ENCODE results near the gene ING2.
"Not testable (repeated sequence)": the region's sequence is repeated elsewhere in the genome, so short reads cannot be mapped to it uniquely, and the experiment has no call there.

Gene ING2

DNA sequence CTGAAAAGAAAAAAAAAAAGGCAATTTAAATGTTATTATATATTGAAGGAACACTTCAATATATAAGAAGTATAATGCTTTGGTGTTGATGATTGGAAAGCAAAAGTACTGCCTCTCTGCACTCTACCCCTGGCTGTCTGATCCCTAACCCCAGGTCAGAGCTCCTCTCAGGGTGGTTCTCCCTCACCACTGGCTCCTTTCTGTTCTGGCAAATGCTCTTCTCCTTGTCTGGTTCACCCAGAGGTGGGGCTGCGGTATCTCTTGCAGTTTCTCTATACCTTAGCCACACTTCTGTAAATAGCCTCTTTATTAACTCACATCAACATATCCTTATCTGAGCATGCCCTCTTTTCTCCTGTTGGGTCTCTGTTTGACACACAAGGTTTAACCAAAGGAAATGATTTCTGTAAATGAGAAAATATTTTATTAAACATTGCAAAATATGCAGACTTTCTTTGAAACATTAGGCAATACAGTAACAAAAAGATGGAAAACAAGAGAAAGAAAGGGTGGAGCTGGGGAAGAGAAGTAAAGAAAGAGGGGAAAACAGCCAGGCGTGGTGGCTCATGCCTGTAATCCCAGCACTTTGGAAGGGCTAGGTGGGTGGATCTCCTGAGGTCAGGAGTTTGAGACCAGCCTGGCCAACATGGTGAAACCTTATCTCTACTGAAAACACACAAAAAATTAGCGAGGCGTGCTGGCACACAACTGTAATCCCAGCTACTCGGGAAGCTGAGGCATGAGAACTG, 45.7 kb downstream of the ING2 start:
- Mint-ChIP-seq H3K36me3 (no peaks in the 10 kb centered on the region), H3K9me3 (ENCODE audit: low read depth) (no peaks in the 10 kb centered on the region), H3K27me3 (peaks cover 14% of the 10 kb centered on the region), H3K4me1 (ENCODE audit: low read depth) (no peaks in the 10 kb centered on the region), H3K27ac (peak overlapping the region; percentile 22), H3K4me3 (no peak overlapping the region)

DNA sequence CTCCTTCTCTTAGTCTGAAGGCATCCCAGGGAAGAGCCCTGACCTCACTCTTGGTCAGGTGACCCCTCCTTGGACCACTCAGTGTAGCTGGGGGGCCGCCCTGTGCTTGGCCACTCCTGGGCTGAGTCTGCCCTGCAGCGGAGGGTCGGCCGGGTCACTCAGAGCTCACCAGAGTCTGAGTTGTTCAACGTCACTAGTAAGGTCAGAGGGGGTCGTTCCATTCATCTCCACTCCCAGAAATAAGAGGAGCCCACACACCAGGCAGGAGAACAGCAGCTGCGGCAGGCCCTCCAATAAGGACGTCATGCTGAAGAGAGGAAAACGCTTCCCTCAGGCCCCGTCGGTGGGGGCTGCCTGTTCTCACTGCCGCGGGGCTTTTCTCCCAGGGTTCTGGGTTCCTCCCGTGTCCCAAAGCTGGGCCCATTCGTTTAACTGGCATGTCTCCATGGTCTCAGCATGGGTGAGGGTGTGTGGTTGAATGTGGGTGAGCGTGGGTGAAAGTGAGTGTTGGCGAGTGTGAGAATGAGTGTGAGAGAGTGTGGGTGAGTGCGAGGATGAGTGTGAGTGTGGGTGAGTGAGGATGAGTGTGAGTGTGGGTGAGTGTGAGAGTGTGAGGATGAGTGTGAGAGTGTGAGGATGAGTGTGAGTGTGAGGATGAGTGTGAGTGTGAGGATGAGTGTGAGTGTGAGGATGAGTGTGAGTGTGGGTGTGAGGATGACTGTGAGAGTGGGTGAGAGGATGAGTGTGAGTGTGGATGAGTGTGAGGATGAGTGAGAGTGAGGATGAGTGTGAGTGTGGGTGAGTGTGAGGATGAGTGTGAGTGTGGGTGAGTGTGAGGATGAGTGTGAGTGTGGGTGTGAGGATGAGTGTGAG, 47.7 kb downstream of the ING2 start:
- Mint-ChIP-seq H3K27me3 (peaks cover 15% of the 10 kb centered on the region), H3K27ac (no peak overlapping the region), H3K4me1 (ENCODE audit: low read depth) (no peaks in the 10 kb centered on the region), H3K9me3 (ENCODE audit: low read depth) (no peaks in the 10 kb centered on the region), H3K36me3 (no peaks in the 10 kb centered on the region), H3K4me3 (no peak overlapping the region)

DNA sequence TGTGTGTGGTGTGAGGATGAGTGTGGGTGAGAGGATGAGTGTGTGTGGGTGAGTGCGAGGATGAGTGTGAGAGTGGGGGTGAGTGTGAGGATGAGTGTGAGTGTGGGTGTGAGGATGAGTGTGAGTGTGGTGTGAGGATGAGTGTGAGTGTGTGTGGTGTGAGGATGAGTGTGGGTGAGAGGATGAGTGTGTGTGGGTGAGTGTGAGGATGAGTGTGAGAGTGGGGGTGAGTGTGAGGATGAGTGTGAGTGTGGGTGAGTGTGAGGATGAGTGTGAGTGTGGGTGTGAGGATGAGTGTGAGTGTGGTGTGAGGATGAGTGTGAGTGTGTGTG, 48.3 kb downstream of the ING2 start:
- H3K4me1 Mint-ChIP-seq (ENCODE audit: low read depth); H3K4me3 Mint-ChIP-seq; H3K36me3 Mint-ChIP-seq; H3K9me3 Mint-ChIP-seq (ENCODE audit: low read depth); H3K27ac Mint-ChIP-seq: not testable (repeated sequence)
- H3K27me3 Mint-ChIP-seq = peaks cover 12% of the 10 kb centered on the region

DNA sequence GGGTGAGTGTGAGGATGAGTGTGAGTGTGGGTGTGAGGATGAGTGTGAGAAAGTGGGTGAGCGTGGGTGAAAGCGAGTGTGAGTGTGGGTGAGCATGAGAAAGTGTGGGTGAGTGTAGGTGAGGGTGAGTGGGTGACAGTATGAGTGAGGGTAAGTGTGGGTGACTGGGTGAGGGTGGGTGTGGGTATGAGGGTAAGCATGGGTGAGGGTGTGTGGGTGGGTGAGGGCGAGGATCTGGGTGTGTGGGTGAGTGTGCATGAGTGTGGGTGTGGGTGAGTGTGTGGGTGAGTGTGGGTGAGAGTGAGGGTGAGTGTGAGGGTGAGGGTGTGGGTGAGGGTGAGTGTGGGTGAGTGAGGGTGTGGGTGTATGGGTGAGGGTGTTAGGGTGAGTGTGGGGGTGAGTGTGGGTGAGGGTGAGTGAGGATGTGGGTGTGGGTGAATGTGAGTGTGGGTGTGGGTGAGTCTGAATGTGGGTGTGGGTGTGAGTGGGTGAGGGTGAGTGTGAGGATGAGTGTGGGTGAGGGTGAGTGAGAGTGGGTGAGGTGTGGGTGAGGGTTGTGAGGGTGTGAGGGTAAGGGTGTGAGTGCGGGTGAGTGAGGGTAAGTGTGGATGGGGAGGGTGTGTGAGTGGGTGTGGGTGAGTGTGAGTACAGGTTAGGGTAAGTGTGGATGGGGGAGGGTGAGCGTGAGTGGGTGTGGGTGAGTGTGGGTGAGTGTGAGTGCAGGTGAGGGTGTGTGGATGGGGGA, 48.9 kb downstream of the ING2 start:
- Mint-ChIP-seq H3K4me1 (ENCODE audit: low read depth) (no peaks in the 10 kb centered on the region), H3K27ac (no peak overlapping the region), H3K4me3 (no peak overlapping the region), H3K9me3 (ENCODE audit: low read depth) (no peaks in the 10 kb centered on the region), H3K36me3 (no peaks in the 10 kb centered on the region), H3K27me3 (peaks cover 11% of the 10 kb centered on the region)

DNA sequence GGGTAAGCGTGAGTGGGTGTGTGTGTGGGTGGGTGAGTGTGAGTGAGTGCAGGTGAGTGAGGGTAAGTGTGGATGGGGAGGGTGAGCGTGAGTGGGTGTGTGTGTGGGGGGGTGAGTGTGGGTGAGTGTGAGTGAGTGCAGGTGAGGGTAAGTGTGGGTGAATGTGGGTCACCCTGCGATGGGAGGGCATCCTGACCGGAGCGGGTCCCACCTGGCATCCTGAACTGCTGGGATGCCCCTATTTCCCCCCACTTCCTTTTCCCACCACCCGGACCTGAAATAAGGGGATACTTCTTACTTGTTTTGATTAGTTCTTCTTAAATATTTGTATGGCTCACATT, 49.5 kb downstream of the ING2 start:
- Mint-ChIP-seq H3K4me3 (no peak overlapping the region), H3K9me3 (ENCODE audit: low read depth) (no peaks in the 10 kb centered on the region), H3K4me1 (ENCODE audit: low read depth) (no peaks in the 10 kb centered on the region), H3K36me3 (no peaks in the 10 kb centered on the region), H3K27ac (no peak overlapping the region), H3K27me3 (peaks cover 6% of the 10 kb centered on the region)

DNA sequence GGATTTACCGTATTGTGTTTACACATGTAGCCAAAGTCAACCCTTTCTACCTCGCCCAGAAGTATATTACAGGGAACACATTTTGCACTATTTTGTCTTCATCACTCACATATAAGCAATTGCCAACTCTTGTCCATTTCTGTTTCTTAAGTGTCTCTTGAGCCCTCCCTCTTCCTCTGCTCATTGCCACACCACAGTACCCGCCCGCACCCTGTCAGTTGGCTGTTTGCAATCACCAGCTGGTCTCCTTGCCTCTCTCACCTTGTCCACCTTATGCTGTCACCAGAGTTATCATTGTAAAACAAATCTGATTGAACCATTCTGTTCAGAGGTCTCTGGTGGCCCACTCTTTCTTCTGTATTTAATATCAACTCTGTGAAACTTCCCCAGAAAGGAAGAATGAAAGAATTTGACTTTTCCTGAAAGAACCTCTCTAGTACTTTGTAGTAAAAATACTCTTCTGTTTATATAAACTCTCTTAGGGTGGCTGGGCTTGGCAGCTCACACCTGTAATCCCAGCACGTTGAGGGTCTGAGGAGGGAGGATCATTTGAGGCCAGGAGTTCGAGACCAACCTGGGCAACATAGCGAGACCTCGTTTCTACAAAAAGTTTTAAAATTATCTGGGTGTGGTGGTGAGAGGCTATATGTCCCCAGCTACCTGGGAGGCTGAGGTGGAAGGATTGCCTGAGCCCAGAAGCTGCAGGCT, 50.2 kb downstream of the ING2 start:
- H3K4me1 Mint-ChIP-seq (ENCODE audit: low read depth) = no peaks in the 10 kb centered on the region
- no peaks in the 10 kb centered on the region for H3K9me3 Mint-ChIP-seq (ENCODE audit: low read depth)
- peaks cover 6% of the 10 kb centered on the region for H3K27me3 Mint-ChIP-seq
- H3K36me3 Mint-ChIP-seq = no peaks in the 10 kb centered on the region
- no peak overlapping the region for H3K4me3 Mint-ChIP-seq
- H3K27ac Mint-ChIP-seq = no peak overlapping the region

DNA sequence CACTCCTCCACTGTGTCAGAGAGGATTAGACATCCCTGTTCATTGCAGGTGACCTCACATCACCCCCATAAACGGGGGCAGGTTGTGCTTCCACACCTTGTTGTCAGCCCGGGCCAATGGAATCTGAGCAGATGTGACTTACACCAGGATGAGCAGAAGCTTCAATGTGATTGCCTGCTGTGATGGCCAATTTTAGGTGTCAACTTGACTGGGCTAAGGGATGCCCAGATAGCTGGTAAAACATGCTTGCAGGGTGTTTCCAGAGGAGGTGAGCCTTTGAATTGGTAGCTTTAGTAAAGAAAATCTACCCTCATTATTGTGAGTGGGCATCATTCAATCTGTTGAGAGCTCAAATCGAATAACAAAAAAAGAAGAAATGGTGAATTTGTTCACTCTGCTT, 52.1 kb downstream of the ING2 start:
- Mint-ChIP-seq H3K9me3 (ENCODE audit: low read depth) (no peaks in the 10 kb centered on the region), H3K27me3 (peaks cover 4% of the 10 kb centered on the region), H3K36me3 (no peaks in the 10 kb centered on the region), H3K27ac (no peak overlapping the region), H3K4me3 (no peak overlapping the region), H3K4me1 (ENCODE audit: low read depth) (no peaks in the 10 kb centered on the region)

DNA sequence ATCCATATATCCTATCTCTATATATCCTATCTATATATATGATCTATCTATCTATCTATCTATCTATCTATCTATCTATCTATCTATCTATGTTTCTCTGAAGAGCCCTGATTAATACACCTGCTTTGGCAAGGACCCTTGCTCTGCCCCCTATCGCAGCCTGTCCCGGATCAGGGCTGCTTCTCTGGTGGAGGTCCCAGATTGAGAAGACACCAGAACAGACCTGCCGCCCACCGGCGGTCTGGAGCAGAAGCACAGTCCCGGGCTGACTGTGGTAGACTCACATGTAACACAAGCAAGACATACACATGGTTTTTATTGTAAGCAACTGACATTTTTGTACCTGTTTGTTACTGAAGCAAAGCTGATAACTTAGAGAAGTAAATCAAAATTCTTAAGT, 52.8 kb downstream of the ING2 start:
- no peak overlapping the region for H3K4me3 Mint-ChIP-seq
- H3K4me1 Mint-ChIP-seq (ENCODE audit: low read depth) = no peaks in the 10 kb centered on the region
- H3K27ac Mint-ChIP-seq = no peak overlapping the region
- H3K27me3 Mint-ChIP-seq = peaks cover 4% of the 10 kb centered on the region
- no peaks in the 10 kb centered on the region for H3K36me3 Mint-ChIP-seq
- H3K9me3 Mint-ChIP-seq (ENCODE audit: low read depth) = no peaks in the 10 kb centered on the region

DNA sequence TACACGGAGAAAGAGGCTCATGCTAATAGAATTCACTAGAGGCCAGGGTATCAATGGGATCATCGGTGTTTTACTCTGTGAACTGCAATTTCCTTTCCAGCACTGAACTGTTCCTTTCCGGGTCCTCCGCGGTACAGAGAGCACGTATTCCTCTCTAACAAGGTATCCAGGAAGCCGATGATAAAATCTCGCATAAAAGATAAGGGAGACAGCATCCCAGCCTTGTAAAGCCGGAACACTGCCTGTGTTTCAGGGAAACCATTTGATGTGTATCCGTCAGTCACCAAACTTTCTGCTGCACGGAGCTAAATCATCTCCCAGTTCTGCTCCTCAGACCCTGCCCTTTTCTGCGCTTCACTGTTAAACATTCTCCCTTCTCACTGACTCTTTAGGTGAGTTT, 54.0 kb downstream of the ING2 start:
- Mint-ChIP-seq H3K27me3 (peaks cover 4% of the 10 kb centered on the region), H3K4me3 (no peak overlapping the region), H3K27ac (no peak overlapping the region), H3K9me3 (ENCODE audit: low read depth) (no peaks in the 10 kb centered on the region), H3K36me3 (no peaks in the 10 kb centered on the region), H3K4me1 (ENCODE audit: low read depth) (no peaks in the 10 kb centered on the region)

DNA sequence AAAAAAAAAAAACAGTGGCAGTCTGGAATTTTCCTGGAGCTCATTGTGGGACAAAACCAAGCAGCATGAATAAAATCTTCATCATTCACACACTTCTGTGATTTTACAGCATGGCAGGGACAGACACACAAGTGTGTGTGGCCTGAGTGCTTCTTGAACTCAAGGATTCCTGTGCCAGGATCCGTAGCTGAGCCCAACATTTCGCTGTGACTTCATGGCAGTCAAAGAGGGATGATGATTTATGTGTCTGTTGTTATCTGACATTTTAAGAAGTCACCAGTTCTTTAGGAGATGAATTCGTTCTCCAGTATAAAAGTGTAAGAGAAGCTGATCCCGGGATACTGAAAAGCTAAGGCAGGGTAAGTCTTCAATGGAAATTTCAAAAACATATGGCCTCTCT, 57.0 kb downstream of the ING2 start:
- Mint-ChIP-seq H3K4me3 (no peak overlapping the region), H3K27me3 (peaks cover 3% of the 10 kb centered on the region), H3K9me3 (ENCODE audit: low read depth) (no peaks in the 10 kb centered on the region), H3K27ac (no peak overlapping the region), H3K36me3 (no peaks in the 10 kb centered on the region), H3K4me1 (ENCODE audit: low read depth) (peaks cover 5% of the 10 kb centered on the region)

All from activated naive CD8-positive, alpha-beta T cell (primary cell).